BLaER1 treated with 17β-estradiol and CSF1 and Interleukin-3, amounts not matched to agents 10 nM and 100 nM (cell line): ENCODE data around the gene POLRMT.

Experiments
- H3K27ac ChIP-seq, 11 experiments: shearing (Covaris generic); formaldehyde crosslinking; 2 replicates each; pipeline ENCODE4 v1.8.1; 2022
- H3K27me3 ChIP-seq, 11 experiments: shearing (Covaris generic); formaldehyde crosslinking; 2 replicates each; pipeline ENCODE4 v1.8.1; 2022
- H3K36me3 ChIP-seq, 11 experiments: shearing (Covaris generic); formaldehyde crosslinking; 2 replicates each; pipeline ENCODE4 v1.8.1; 2022
- H3K4me1 ChIP-seq, 10 experiments: shearing (Covaris generic); formaldehyde crosslinking; 2 replicates each; pipeline ENCODE4 v1.8.1; 2022
- H3K4me2 ChIP-seq, 11 experiments: shearing (Covaris generic); formaldehyde crosslinking; 2 replicates each; pipeline ENCODE4 v1.8.1; 2022
- H3K4me3 ChIP-seq, 10 experiments: shearing (Covaris generic); formaldehyde crosslinking; 2 replicates each; pipeline ENCODE4 v1.8.1; 2022
- H3K9ac ChIP-seq, 11 experiments: shearing (Covaris generic); formaldehyde crosslinking; 2 replicates each; pipeline ENCODE4 v1.8.1; 2022
- H3K9me3 ChIP-seq, 11 experiments: shearing (Covaris generic); formaldehyde crosslinking; replicated peaks in 1 of 11; 2 replicates each; pipeline ENCODE4 v1.8.1; 2022
- H4K20me1 ChIP-seq, 11 experiments: shearing (Covaris generic); formaldehyde crosslinking; 2 replicates each; pipeline ENCODE4 v1.8.1; 2022
- Cebpa-rat ChIP-seq, 11 experiments: shearing (Covaris generic); IDR thresholded peaks; 2 replicates each; pipeline ENCODE4 v1.8.1; 2022

Gene POLRMT

GRCh38 chr19:620166-620862 is 13.0 kb downstream of the POLRMT start:
- Histone ChIP-seq H3K9ac (no peak overlapping the region), H3K4me3 (no peak overlapping the region), H3K4me1 (peaks cover 19 to 36% (median 28%) of the 10 kb centered on the region in 10 experiments), H3K4me2 (no peak overlapping the region), H3K27me3 (no peaks in the 10 kb centered on the region), H4K20me1 (peaks cover 7 to 84% (median 29%) of the 10 kb centered on the region in 11 experiments; a peak in 21 of 22 replicates), H3K36me3 (peaks cover 51 to 75% (median 66%) of the 10 kb centered on the region in 11 experiments), H3K27ac (no peak overlapping the region), H3K9me3 (no peaks in the 10 kb centered on the region)
- no peak for TF ChIP-seq Cebpa-rat (IDR thresholded peaks at IDR 0.05)

- H3K9me3 ChIP-seq: no peaks in the 10 kb centered on the region
- no peak for TF ChIP-seq Cebpa-rat (IDR thresholded peaks at IDR 0.05)
- peaks cover 2 to 79% (median 24%) of the 10 kb centered on the region in 11 experiments; a peak in 20 of 22 replicates for H4K20me1 ChIP-seq
Measured at GRCh38 chr19:619286-620002, 13.9 kb downstream of the POLRMT start.

DNA sequence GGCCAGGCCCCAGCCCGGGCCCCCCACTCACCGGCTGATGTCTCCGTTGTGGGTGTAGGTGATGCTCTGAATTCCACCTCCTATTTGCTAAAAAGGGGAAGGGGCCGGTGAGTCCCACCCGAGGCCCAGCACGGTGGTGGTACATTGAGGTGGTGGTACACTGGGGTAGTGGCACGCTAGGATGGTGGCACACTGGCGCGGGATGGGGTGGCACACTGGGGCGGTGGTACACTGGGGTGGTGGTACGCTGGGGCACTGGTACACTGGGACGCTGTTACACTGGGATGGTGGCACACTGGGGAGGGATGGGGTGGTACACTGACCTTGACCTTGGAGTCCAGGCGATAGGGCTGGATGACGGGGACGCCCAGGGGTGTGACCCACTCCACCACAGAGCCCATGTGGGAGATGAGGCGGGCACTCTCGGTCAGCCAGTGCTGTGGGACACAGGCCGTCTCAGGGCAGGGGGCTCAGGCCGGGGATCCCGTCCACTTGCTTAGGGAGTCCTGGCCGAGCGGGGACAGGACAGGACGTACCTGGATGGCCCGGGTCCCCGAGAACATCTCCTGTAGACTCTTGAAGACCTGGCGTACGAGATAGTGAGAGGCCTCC is 14.6 kb downstream of the POLRMT start:
- peaks cover 54 to 73% (median 64%) of the 10 kb centered on the region in 11 experiments for H3K36me3 ChIP-seq

More at GRCh38 chr19:619286-620002, 13.9 kb downstream of the POLRMT start:
- Histone ChIP-seq H3K36me3 (peaks cover 56 to 73% (median 63%) of the 10 kb centered on the region in 11 experiments), H3K9ac (no peak overlapping the region), H3K27ac (no peak overlapping the region), H3K27me3 (no peaks in the 10 kb centered on the region), H3K4me1 (peaks cover 10 to 27% (median 19%) of the 10 kb centered on the region in 10 experiments), H3K4me3 (no peak overlapping the region), H3K4me2 (no peak overlapping the region)

DNA sequence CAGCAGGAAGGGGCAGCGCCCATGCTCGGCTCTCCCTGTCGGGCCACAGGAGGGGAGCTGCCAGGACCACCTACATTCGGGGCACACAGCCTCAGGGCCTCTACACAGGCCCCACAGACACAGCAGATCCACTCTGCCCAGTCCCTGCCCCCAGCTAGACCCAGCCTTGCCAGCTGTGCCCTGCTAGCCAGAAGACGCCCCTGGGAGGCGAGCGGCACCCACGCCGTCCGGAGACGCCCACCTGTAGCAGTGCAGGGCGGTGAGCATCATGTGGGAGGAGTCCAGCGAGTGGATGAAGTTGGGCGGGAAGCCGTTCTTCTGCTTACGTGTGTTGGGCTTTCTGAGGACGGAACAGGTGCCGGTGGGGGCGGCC is 15.1 kb downstream of the POLRMT start:
- Histone ChIP-seq H3K36me3 (peaks cover 49 to 71% (median 60%) of the 10 kb centered on the region in 11 experiments), H3K27ac (no peak overlapping the region), H3K4me1 (peaks cover 0 to 15% (median 7%) of the 10 kb centered on the region in 10 experiments; a peak in 15 of 20 replicates), H3K4me3 (no peak overlapping the region), H3K4me2 (no peak overlapping the region), H4K20me1 (peaks cover 0 to 66% (median 12%) of the 10 kb centered on the region in 11 experiments; a peak in 18 of 22 replicates), H3K9ac (no peak overlapping the region), H3K27me3 (no peaks in the 10 kb centered on the region), H3K9me3 (no peaks in the 10 kb centered on the region)
- no peak for TF ChIP-seq Cebpa-rat (IDR thresholded peaks at IDR 0.05)

More for the DNA sequence above, 14.6 kb downstream of the POLRMT start:
- H3K27me3 ChIP-seq: no peaks in the 10 kb centered on the region
- peaks cover 4 to 20% (median 13%) of the 10 kb centered on the region in 10 experiments for H3K4me1 ChIP-seq
- H3K9ac ChIP-seq: no peak overlapping the region
- H3K9me3 ChIP-seq: no peaks in the 10 kb centered on the region
- H3K4me3 ChIP-seq: no peak overlapping the region
- no peak overlapping the region for H3K27ac ChIP-seq
- H3K4me2 ChIP-seq: no peak overlapping the region
- peaks cover 0 to 72% (median 17%) of the 10 kb centered on the region in 11 experiments; a peak in 19 of 22 replicates for H4K20me1 ChIP-seq
- no peak for TF ChIP-seq Cebpa-rat (IDR thresholded peaks at IDR 0.05)

- H3K4me1 ChIP-seq: peaks cover 0 to 15% (median 7%) of the 10 kb centered on the region in 10 experiments; a peak in 14 of 20 replicates
- no peak overlapping the region for H3K4me2 ChIP-seq
- H4K20me1 ChIP-seq: peaks cover 0 to 61% (median 7%) of the 10 kb centered on the region in 11 experiments; a peak in 14 of 22 replicates
- H3K36me3 ChIP-seq: peaks cover 44 to 71% (median 56%) of the 10 kb centered on the region in 11 experiments
- no peak overlapping the region for H3K9ac ChIP-seq
- H3K27me3 ChIP-seq: no peaks in the 10 kb centered on the region
- no peak for TF ChIP-seq Cebpa-rat (IDR thresholded peaks at IDR 0.05)
- no peak overlapping the region for H3K4me3 ChIP-seq
- H3K27ac ChIP-seq: no peak overlapping the region
- no peaks in the 10 kb centered on the region for H3K9me3 ChIP-seq
Measured at GRCh38 chr19:617551-618246, 15.6 kb downstream of the POLRMT start.

GRCh38 chr19:616747-617526 is 16.4 kb downstream of the POLRMT start:
- Histone ChIP-seq H3K36me3 (peaks cover 36 to 64% (median 48%) of the 10 kb centered on the region in 11 experiments), H3K27me3 (no peaks in the 10 kb centered on the region), H3K9me3 (no peaks in the 10 kb centered on the region), H4K20me1 (peaks cover 0 to 53% (median 7%) of the 10 kb centered on the region in 11 experiments; a peak in 10 of 22 replicates), H3K4me3 (no peak overlapping the region), H3K27ac (no peak overlapping the region), H3K9ac (no peak overlapping the region), H3K4me2 (no peak overlapping the region), H3K4me1 (peaks cover 3 to 15% (median 12%) of the 10 kb centered on the region in 10 experiments; a peak in 19 of 20 replicates)
- TF ChIP-seq Cebpa-rat (IDR thresholded peaks at IDR 0.05): no peak

GRCh38 chr19:616062-616700 is 17.2 kb downstream of the POLRMT start:
- Histone ChIP-seq H4K20me1 (peaks cover 0 to 46% (median 6%) of the 10 kb centered on the region in 11 experiments; a peak in 9 of 22 replicates), H3K9me3 (no peaks in the 10 kb centered on the region), H3K27me3 (no peaks in the 10 kb centered on the region), H3K36me3 (peaks cover 28 to 56% (median 40%) of the 10 kb centered on the region in 11 experiments), H3K27ac (no peak overlapping the region), H3K4me1 (peaks cover 10 to 21% (median 19%) of the 10 kb centered on the region in 10 experiments), H3K4me2 (no peak overlapping the region), H3K9ac (no peak overlapping the region), H3K4me3 (no peak overlapping the region)
- TF ChIP-seq Cebpa-rat (IDR thresholded peaks at IDR 0.05): no peak
